ENCODE results near the gene LDHB. TPM values are rescaled to one million over a fixed set of nuclear protein-coding genes. Genes with fewer than 3 reads are reported as not detected.

The LDHB gene
- total RNA-seq, 1 experiment from 2014 or later, result 1,343 TPM

DNA sequence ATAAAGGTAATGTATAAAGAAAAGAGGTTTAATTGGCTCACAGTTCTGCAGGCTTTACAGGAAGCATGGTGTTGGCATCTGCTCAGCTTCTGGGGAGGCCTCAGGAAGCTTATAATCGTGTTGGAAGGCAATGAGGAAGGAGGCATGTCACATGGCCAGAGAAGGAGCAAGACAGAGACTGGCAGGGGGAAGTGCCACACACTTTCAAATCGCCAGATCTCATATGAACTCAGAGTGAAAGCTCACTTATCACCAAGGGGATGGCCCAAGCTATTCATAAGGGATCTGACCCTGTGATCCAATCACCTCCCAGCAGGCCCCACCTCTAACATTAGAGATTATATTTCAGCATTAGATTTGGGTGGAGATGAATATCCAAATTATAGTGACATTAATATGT is 26.3 kb downstream of the LDHB start:
- Histone ChIP-seq H2AFZ (ENCODE audit: low read length) (no peak overlapping the region), H4K5ac (ENCODE audit: insufficient read length, low read depth, low read length) (no peak overlapping the region), H3K4ac (ENCODE audit: low read depth, low read length) (no peak overlapping the region), H3K27ac (ENCODE audit: insufficient read length, low read depth, low read length) (no peak overlapping the region), H3K27me3 (ENCODE audit: insufficient read depth, low read length) (no peaks in the 10 kb centered on the region), H3K79me1 (ENCODE audit: insufficient read depth, low read depth, low read length, poor library complexity, severe bottlenecking) (no peaks in the 10 kb centered on the region), H3K9ac (ENCODE audit: extremely low read depth, insufficient read length, low read length) (no peak overlapping the region), H3K56ac (ENCODE audit: insufficient read length, low read depth, low read length) (no peak overlapping the region), H3K23ac (ENCODE audit: insufficient read length, low read depth, low read length) (no peak overlapping the region), H3K18ac (ENCODE audit: insufficient read length, low read depth, low read length) (no peak overlapping the region), H3T11ph (ENCODE audit: low read length) (no peak overlapping the region), H3K4me1 (ENCODE audit: insufficient read depth, low read length) (no peaks in the 10 kb centered on the region), H2BK120ac (ENCODE audit: low read depth, low read length, poor library complexity, severe bottlenecking) (no peak overlapping the region), H3K23me2 (ENCODE audit: insufficient read length, low read depth, low read length, poor library complexity, severe bottlenecking) (no peaks in the 10 kb centered on the region), H2BK5ac (ENCODE audit: insufficient read length, low read length) (no peak overlapping the region), H3K9me3 (ENCODE audit: control insufficient read depth, low read depth, low read length) (no peaks in the 10 kb centered on the region), H4K91ac (ENCODE audit: insufficient read length, low read depth, low read length) (no peak overlapping the region), H4K20me1 (ENCODE audit: control insufficient read depth, insufficient read depth, insufficient read length) (no peaks in the 10 kb centered on the region), H3K14ac (ENCODE audit: insufficient read depth, low read length) (no peak overlapping the region), H2BK15ac (ENCODE audit: low read depth, low read length) (no peak overlapping the region), H2AK5ac (ENCODE audit: insufficient read length, low read length) (no peak overlapping the region), H2BK12ac (ENCODE audit: insufficient read length, low read depth, low read length) (no peak overlapping the region), H2BK20ac (ENCODE audit: low read depth, low read length, poor library complexity, severe bottlenecking) (no peak overlapping the region), H3K4me2 (ENCODE audit: insufficient read depth, insufficient read length, low read length) (no peak overlapping the region), H3K79me2 (ENCODE audit: insufficient read depth, low read length) (no peaks in the 10 kb centered on the region), H4K8ac (replicated peaks; ENCODE audit: insufficient read length, low read depth, low read length) (no peak overlapping the region)
- no peak for DNase-seq
- Mint-ChIP-seq H3K27me3 (ENCODE audit: low read depth) (no peaks in the 10 kb centered on the region), H3K36me3 (ENCODE audit: insufficient read depth in 1 of 3, low read depth in 3 of 3) (peaks cover 10 to 22% (median 21%) of the 10 kb centered on the region in 3 experiments; a peak in 6 of 7 replicates), H3K9me3 (peaks cover 4% of the 10 kb centered on the region in 2 experiments), H3K27ac (no peak overlapping the region), H3K4me3 (no peak overlapping the region), H3K4me1 (no peaks in the 10 kb centered on the region)
- TF ChIP-seq, protein P1, sequence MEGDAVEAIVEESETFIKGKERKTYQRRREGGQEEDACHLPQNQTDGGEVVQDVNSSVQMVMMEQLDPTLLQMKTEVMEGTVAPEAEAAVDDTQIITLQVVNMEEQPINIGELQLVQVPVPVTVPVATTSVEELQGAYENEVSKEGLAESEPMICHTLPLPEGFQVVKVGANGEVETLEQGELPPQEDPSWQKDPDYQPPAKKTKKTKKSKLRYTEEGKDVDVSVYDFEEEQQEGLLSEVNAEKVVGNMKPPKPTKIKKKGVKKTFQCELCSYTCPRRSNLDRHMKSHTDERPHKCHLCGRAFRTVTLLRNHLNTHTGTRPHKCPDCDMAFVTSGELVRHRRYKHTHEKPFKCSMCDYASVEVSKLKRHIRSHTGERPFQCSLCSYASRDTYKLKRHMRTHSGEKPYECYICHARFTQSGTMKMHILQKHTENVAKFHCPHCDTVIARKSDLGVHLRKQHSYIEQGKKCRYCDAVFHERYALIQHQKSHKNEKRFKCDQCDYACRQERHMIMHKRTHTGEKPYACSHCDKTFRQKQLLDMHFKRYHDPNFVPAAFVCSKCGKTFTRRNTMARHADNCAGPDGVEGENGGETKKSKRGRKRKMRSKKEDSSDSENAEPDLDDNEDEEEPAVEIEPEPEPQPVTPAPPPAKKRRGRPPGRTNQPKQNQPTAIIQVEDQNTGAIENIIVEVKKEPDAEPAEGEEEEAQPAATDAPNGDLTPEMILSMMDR (conservative IDR thresholded peaks at IDR 0.05), result no peak
- WGBS (ENCODE audit: extremely low coverage, insufficient read length, low lambda C conversion rate), result no CpG with 5 or more reads among the region's 2 CpGs

All from H9 (cell line).